ENCODE measurements around the gene CYP4F2. TPM values are rescaled to one million over a fixed set of nuclear protein-coding genes. Genes with fewer than 3 reads are reported as not detected.
A peak's percentile ranks its signal among the peaks of the same experiment; 100 is the strongest.

CYP4F2 gene
- total and polyA plus RNA-seq, 9 of the 15 experiments (the other 6 are each of a cell fraction or from before 2014, with no cell fraction given), result 0.10 to 0.56 (median 0.32) TPM; not detected in 2

- TF ChIP-seq, protein P1, sequence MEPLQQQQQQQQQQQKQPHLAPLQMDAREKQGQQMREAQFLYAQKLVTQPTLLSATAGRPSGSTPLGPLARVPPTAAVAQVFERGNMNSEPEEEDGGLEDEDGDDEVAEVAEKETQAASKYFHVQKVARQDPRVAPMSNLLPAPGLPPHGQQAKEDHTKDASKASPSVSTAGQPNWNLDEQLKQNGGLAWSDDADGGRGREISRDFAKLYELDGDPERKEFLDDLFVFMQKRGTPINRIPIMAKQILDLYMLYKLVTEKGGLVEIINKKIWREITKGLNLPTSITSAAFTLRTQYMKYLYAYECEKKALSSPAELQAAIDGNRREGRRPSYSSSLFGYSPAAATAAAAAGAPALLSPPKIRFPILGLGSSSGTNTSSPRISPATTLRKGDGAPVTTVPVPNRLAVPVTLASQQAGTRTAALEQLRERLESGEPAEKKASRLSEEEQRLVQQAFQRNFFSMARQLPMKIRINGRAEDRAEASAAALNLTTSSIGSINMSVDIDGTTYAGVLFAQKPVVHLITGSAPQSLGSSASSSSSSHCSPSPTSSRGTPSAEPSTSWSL (CRISPR knock-in tag; IDR thresholded peaks at IDR 0.05; ENCODE audit: borderline replicate concordance), result no peak
- no peak for TF ChIP-seq PTRF (tag; IDR thresholded peaks at IDR 0.05)
- TF ChIP-seq U2AF1 (optimal IDR thresholded peaks at IDR 0.05; ENCODE audit: low read depth, low read length), result no peak
- TF ChIP-seq ZNF143 (CRISPR knock-in tag; IDR thresholded peaks at IDR 0.05), result no peak
- no peak for TF ChIP-seq NFE2L1 (tag; IDR thresholded peaks at IDR 0.05; ENCODE audit: borderline replicate concordance, low read depth)
- no peak for TF ChIP-seq ZNF76 (CRISPR knock-in tag; IDR thresholded peaks at IDR 0.05; ENCODE audit: borderline replicate concordance)
- no peak for TF ChIP-seq OTX1 (CRISPR knock-in tag; IDR thresholded peaks at IDR 0.05)
- no peak for TF ChIP-seq CSDE1 (IDR thresholded peaks at IDR 0.05)
- TF ChIP-seq ZBTB17 (CRISPR knock-in tag; IDR thresholded peaks at IDR 0.05), result peak; percentile 55; the same call in 1 of the 2 replicates
- TF ChIP-seq ZNF140 (CRISPR knock-in tag; IDR thresholded peaks at IDR 0.05), result no peak
- TF ChIP-seq HES1 (IDR thresholded peaks at IDR 0.05; ENCODE audit: low read depth), result no peak
- no peak for TF ChIP-seq TAF7 (tag; IDR thresholded peaks at IDR 0.05)
- TF ChIP-seq CREB3 (tag; conservative IDR thresholded peaks at IDR 0.05; ENCODE audit: low read depth), result no peak
- TF ChIP-seq HDAC8 (tag; IDR thresholded peaks at IDR 0.05), result no peak
- TF ChIP-seq, protein P2, sequence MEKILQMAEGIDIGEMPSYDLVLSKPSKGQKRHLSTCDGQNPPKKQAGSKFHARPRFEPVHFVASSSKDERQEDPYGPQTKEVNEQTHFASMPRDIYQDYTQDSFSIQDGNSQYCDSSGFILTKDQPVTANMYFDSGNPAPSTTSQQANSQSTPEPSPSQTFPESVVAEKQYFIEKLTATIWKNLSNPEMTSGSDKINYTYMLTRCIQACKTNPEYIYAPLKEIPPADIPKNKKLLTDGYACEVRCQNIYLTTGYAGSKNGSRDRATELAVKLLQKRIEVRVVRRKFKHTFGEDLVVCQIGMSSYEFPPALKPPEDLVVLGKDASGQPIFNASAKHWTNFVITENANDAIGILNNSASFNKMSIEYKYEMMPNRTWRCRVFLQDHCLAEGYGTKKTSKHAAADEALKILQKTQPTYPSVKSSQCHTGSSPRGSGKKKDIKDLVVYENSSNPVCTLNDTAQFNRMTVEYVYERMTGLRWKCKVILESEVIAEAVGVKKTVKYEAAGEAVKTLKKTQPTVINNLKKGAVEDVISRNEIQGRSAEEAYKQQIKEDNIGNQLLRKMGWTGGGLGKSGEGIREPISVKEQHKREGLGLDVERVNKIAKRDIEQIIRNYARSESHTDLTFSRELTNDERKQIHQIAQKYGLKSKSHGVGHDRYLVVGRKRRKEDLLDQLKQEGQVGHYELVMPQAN (IDR thresholded peaks at IDR 0.05; ENCODE audit: borderline replicate concordance), result no peak
- peak; percentile 59; the same call in 1 of the 2 replicates for TF ChIP-seq VEZF1 (CRISPR knock-in tag; IDR thresholded peaks at IDR 0.05)
- no peak for TF ChIP-seq ZNF766 (CRISPR knock-in tag; conservative IDR thresholded peaks at IDR 0.05)
- no peak for TF ChIP-seq CTCFL (IDR thresholded peaks at IDR 0.05; ENCODE audit: borderline replicate concordance, insufficient read depth, low read depth, low read length, poor library complexity, severe bottlenecking)
- no peak for TF ChIP-seq CXXC5 (CRISPR knock-in tag; IDR thresholded peaks at IDR 0.05)
Observed at GRCh38 chr19:15869109-15869555, 28.7 kb downstream of the CYP4F2 start (continued).

Measured in K562 (cell line).